HEK293T (cell line): ENCODE measurements around the gene RP9.

Experiments
- CTCF ChIA-PET: fragments of 350-600 bp; formaldehyde crosslinking; extraction: SDS; loops from one replicate; lab custom pipeline; 2021; ENCODE audit warnings: antibody characterized with exemption, inconsistent platforms; lab: Yijun Ruan, JAX
- POLR2A ChIA-PET: fragments of 350-600 bp; formaldehyde crosslinking; extraction: SDS; loops from one replicate; lab custom pipeline; 2020; ENCODE audit warnings: antibody characterized with exemption, inconsistent platforms; lab: Yijun Ruan, JAX
- DNase-seq: peaks from one replicate; pipeline ENCODE4 v3.0.0; 2012; ENCODE audit warnings: mixed read lengths; ENCODE audit errors: extremely low spot score
- ARNT ChIP-seq: fragments of 450-650 bp; IDR thresholded peaks from 2 replicates; pipeline ENCODE4 v1.6.1; 2017; ENCODE audit warnings: mild to moderate bottlenecking
- BHLHE40 ChIP-seq: fragments of 450-650 bp; IDR thresholded peaks from 2 replicates; pipeline ENCODE4 v1.6.1; 2016; ENCODE audit warnings: mild to moderate bottlenecking, moderate library complexity, borderline replicate concordance
- CTBP1 ChIP-seq: fragments of 450-650 bp; IDR thresholded peaks from 2 replicates; pipeline ENCODE4 v1.6.1; 2016; ENCODE audit warnings: borderline replicate concordance
- ELF4 ChIP-seq: fragments of 450-650 bp; IDR thresholded peaks from 2 replicates; pipeline ENCODE4 v1.6.1; 2017; ENCODE audit warnings: antibody characterized with exemption
- FOXA1 ChIP-seq: fragments of 450-650 bp; IDR thresholded peaks from 2 replicates; pipeline ENCODE4 v1.6.1; 2016; ENCODE audit warnings: mild to moderate bottlenecking
- FOXK2 ChIP-seq: fragments of 450-650 bp; IDR thresholded peaks from 2 replicates; pipeline ENCODE4 v1.6.1; 2016; ENCODE audit warnings: mild to moderate bottlenecking
- FOXM1 ChIP-seq: fragments of 450-650 bp; IDR thresholded peaks from 2 replicates; pipeline ENCODE4 v1.6.1; 2017; ENCODE audit warnings: mild to moderate bottlenecking, borderline replicate concordance
- HDGF ChIP-seq: fragments of 450-650 bp; IDR thresholded peaks from 2 replicates; pipeline ENCODE4 v1.6.1; 2017; ENCODE audit warnings: antibody characterized with exemption, borderline replicate concordance
- L3MBTL2 ChIP-seq: fragments of 450-650 bp; conservative IDR thresholded peaks from 2 replicates; pipeline ENCODE4 v1.6.1; 2016; ENCODE audit warnings: mild to moderate bottlenecking
- LEF1 ChIP-seq: fragments of 450-650 bp; IDR thresholded peaks from 2 replicates; pipeline ENCODE4 v1.6.1; 2017; ENCODE audit warnings: mild to moderate bottlenecking, borderline replicate concordance
- NFRKB ChIP-seq: fragments of 450-650 bp; IDR thresholded peaks from 2 replicates; pipeline ENCODE4 v1.6.1; 2016; ENCODE audit warnings: mild to moderate bottlenecking, moderate library complexity
- PKNOX1 ChIP-seq: fragments of 450-650 bp; IDR thresholded peaks from 2 replicates; pipeline ENCODE4 v1.6.1; 2016
- SP1 ChIP-seq: fragments of 450-650 bp; IDR thresholded peaks from 2 replicates; pipeline ENCODE4 v1.6.1; 2017
- SUZ12 ChIP-seq: fragments of 450-650 bp; IDR thresholded peaks from 2 replicates; pipeline ENCODE4 v1.6.1; 2016; ENCODE audit warnings: mild to moderate bottlenecking
- TARDBP ChIP-seq: fragments of 450-650 bp; IDR thresholded peaks from 2 replicates; pipeline ENCODE4 v1.6.1; 2016
- ZNF384 ChIP-seq: fragments of 450-650 bp; IDR thresholded peaks from 2 replicates; pipeline ENCODE4 v1.6.1; 2016

Gene RP9

GRCh38 chr7:33054261-33054964, 54.8 kb downstream of the RP9 start:
- DNase-seq, result no peak
- TF ChIP-seq FOXA1 (no peak), ARNT (no peak), FOXM1 (no peak), PKNOX1 (no peak), HDGF (no peak), ZNF384 (no peak), NFRKB (no peak), SUZ12 (no peak), ELF4 (no peak), SP1 (no peak)
- CTCF ChIA-PET, result no interaction called here
- POLR2A ChIA-PET, result interaction anchor here (2.5 kb wide), 1 partner anchor 8 kb away, joined by 15 read pairs; the partner anchor contains the start of gene NT5C3A

GRCh38 chr7:33053721-33054120, 55.5 kb downstream of the RP9 start:
- TF ChIP-seq TARDBP (no peak), BHLHE40 (no peak), ARNT (no peak), SP1 (no peak), HDGF (no peak), L3MBTL2 (no peak), PKNOX1 (no peak), ELF4 (no peak), SUZ12 (no peak), FOXM1 (no peak), CTBP1 (no peak), FOXK2 (no peak)
- CTCF ChIA-PET, result no interaction called here
- no peak for DNase-seq
- POLR2A ChIA-PET, result interaction anchor here (2.5 kb wide), 1 partner anchor 9 kb away, joined by 15 read pairs; the partner anchor contains the start of gene NT5C3A

GRCh38 chr7:33050535-33051318, 58.5 kb downstream of the RP9 start:
- CTCF ChIA-PET, result no interaction called here
- DNase-seq, result peak; percentile 32
- TF ChIP-seq LEF1, result no peak
- TF ChIP-seq BHLHE40, result no peak
- TF ChIP-seq ZNF384, result peak; percentile 64; the same call in 1 of the 2 replicates
- no peak for TF ChIP-seq L3MBTL2
- no peak for TF ChIP-seq NFRKB
- POLR2A ChIA-PET, result no interaction called here

GRCh38 chr7:33048704-33049103, 60.5 kb downstream of the RP9 start:
- no peak for TF ChIP-seq FOXA1
- TF ChIP-seq SUZ12, result no peak
- TF ChIP-seq FOXM1, result no peak
- no peak for TF ChIP-seq NFRKB
- TF ChIP-seq LEF1, result no peak
- no peak for TF ChIP-seq TARDBP
- no peak for TF ChIP-seq BHLHE40
- TF ChIP-seq ZNF384, result no peak
- TF ChIP-seq L3MBTL2, result no peak
- CTCF ChIA-PET, result interaction anchor here (0.5 to 0.6 kb wide), 2 partner anchors 56 to 75 kb away, joined by 4 to 5 read pairs; no protein-coding TSS in a partner anchor
- no peak for DNase-seq
- POLR2A ChIA-PET, result no interaction called here

- TF ChIP-seq PKNOX1, result no peak
- no peak for TF ChIP-seq BHLHE40
- TF ChIP-seq TARDBP, result no peak
- ChIA-PET POLR2A (no interaction called here), CTCF (interaction anchor here (0.5 to 0.6 kb wide), 2 partner anchors 14 to 56 kb away, joined by 3 to 5 read pairs; no protein-coding TSS in a partner anchor)
Observed at GRCh38 chr7:33048257-33048656, 60.9 kb downstream of the RP9 start.

GRCh38 chr7:33044986-33045385, 64.2 kb downstream of the RP9 start:
- CTCF ChIA-PET, result interaction anchor here (0.7 to 1.3 kb wide), 2 partner anchors 17 to 199 kb away, joined by 3 to 4 read pairs; no protein-coding TSS in a partner anchor
- TF ChIP-seq SP1, result no peak
- no peak for TF ChIP-seq TARDBP
- TF ChIP-seq SUZ12, result no peak
- TF ChIP-seq ELF4, result no peak
- no peak for TF ChIP-seq HDGF
- DNase-seq, result no peak
- POLR2A ChIA-PET, result no interaction called here

More at GRCh38 chr7:33048257-33048656, 60.9 kb downstream of the RP9 start:
- no peak for DNase-seq
